CD4-positive, alpha-beta T cell (primary cell): ENCODE data around the gene CRIP1. TPM values are rescaled to one million over a fixed set of nuclear protein-coding genes. Genes with fewer than 3 reads are reported as not detected.
A peak's percentile ranks its signal among the peaks of the same experiment; 100 is the strongest.

ENCODE experiments used
- ATAC-seq: fragments of 200-7000 bp; cut with Tn5 transposase; one replicate; pipeline ENCODE4 v1.10.0; 2022; ENCODE audit warnings: mild to moderate bottlenecking; ENCODE audit not compliant: poor library complexity
- CTCF ChIA-PET: fragments of 350-600 bp; sonication (Branson Sonifier 250); formaldehyde crosslinking; loops from one replicate; lab custom pipeline; 2021; ENCODE audit warnings: antibody characterized with exemption, inconsistent platforms; lab: Charles Lee
- POLR2A ChIA-PET: fragments of 350-600 bp; sonication (Branson Sonifier 250); formaldehyde crosslinking; loops from one replicate; lab custom pipeline; 2021; ENCODE audit warnings: antibody characterized with exemption, inconsistent platforms; lab: Charles Lee
- DNase-seq, 14 experiments: peaks; one replicate each; pipeline ENCODE4 v3.0.0-alpha.2; 2013 to 2020; ENCODE audit warnings: mixed read lengths in 2 of 14
- H3K27ac ChIP-seq, 2 donors: one replicate each; pipeline versions ENCODE4 v1.5.1 to v1.7.0; 2013; ENCODE audit warnings: low read length in 2 of 2, low read depth in 1 of 2, mild to moderate bottlenecking in 1 of 2
- H3K27me3 ChIP-seq, 2 experiments: 1 replicate in 1 of 2; 2 replicates in 1 of 2; pipeline versions ENCODE4 v1.6.1 to v1.7.0; 2013; ENCODE audit warnings: low read length in 2 of 2, control low read depth in 1 of 2, mild to moderate bottlenecking in 1 of 2, moderate library complexity in 1 of 2; ENCODE audit not compliant: insufficient read depth in 2 of 2, control insufficient read depth in 1 of 2
- H3K36me3 ChIP-seq: one replicate; pipeline ENCODE4 v1.6.1; 2013; ENCODE audit warnings: low read length, control low read depth; ENCODE audit not compliant: insufficient read depth
- H3K4me1 ChIP-seq: one replicate; pipeline ENCODE4 v1.6.1; 2013; ENCODE audit warnings: low read length, control low read depth; ENCODE audit not compliant: insufficient read depth
- H3K4me3 ChIP-seq: one replicate; pipeline ENCODE4 v1.5.1; 2013; ENCODE audit warnings: mild to moderate bottlenecking, low read length, moderate library complexity
- H3K9me3 ChIP-seq, 2 experiments: 1 replicate in 1 of 2; 2 replicates in 1 of 2; pipeline versions ENCODE4 v1.6.1 to v1.7.0; 2013; ENCODE audit warnings: low read length in 2 of 2, mild to moderate bottlenecking in 2 of 2, control low read depth in 1 of 2, moderate library complexity in 1 of 2; ENCODE audit not compliant: control insufficient read depth in 1 of 2, insufficient read depth in 1 of 2
- H3K27ac Mint-ChIP-seq: one replicate; pipeline ENCODE4 v1.8.0; 2020; ENCODE audit warnings: mixed read lengths
- H3K27me3 Mint-ChIP-seq: one replicate; pipeline ENCODE4 v1.8.0; 2021; ENCODE audit warnings: mixed read lengths
- H3K36me3 Mint-ChIP-seq: one replicate; pipeline ENCODE4 v1.8.0; 2021; ENCODE audit warnings: low read depth, mixed read lengths
- H3K4me1 Mint-ChIP-seq: one replicate; pipeline ENCODE4 v1.8.0; 2021; ENCODE audit warnings: low read depth, mixed read lengths
- H3K4me3 Mint-ChIP-seq: one replicate; pipeline ENCODE4 v1.8.0; 2020; ENCODE audit warnings: mild to moderate bottlenecking, mixed read lengths
- H3K9me3 Mint-ChIP-seq: one replicate; pipeline ENCODE4 v1.8.0; 2020; ENCODE audit warnings: mixed read lengths
- CTCF ChIP-seq: fragments of 200-600 bp; IDR thresholded peaks from one replicate; pipeline ENCODE4 v1.8.0; 2022; ENCODE audit warnings: antibody characterized with exemption, mild to moderate bottlenecking
- intact Hi-C, 2 experiments: fragments of 100-400 bp; cut with DNase I in 1 of 2; cut with micrococcal nuclease in 1 of 2; formaldehyde crosslinking; loops; one replicate each; pipeline versions ENCODE4 v1.15.1 to v1.9.0; 2023 to 2025; cut with DNase I, micrococcal nuclease
- total RNA-seq, 174 experiments: library from RNA in 2 of 174; stranded (reverse) in 2 of 174; gene quantifications; one replicate each; pipeline ENCODE4 v1.2.3 and lab custom pipeline; 2021 to 2026

The CRIP1 gene
- total RNA-seq, 2 experiments from 2014 or later = 250 to 258 TPM

DNA sequence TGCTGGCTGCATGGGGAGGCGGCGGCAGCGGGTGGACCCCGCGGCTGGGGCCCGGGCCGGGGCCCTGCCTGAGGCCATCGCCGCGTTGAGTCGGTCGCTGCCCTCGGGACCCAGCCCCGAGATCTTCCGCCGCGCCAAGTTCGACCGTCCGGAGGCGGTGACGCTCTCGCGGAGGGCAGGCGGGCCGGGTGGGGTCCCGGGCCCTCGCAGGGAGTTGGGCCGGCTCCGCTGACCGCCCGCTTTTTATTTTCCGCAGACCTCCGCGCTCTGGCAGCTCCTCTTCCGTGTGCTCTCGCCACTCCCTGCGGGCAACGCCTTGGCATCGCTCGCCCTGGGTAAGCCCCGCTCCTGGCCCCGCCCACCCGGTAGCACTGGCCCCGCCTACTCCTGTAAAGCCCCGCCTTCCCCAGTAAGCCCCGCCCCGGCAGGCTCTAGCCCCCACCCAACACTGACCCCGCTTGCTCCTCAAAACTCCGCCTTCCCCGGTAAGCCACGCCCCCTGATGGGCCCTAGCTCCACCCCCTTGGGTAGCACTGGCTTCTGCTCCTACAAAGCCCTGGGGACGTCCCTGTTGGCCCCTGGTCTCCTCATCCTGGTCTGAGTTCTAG is 4.8 kb downstream of the CRIP1 start:
- H3K36me3 ChIP-seq = peaks cover 13% of the 10 kb centered on the region
- no peaks in the 10 kb centered on the region for H3K9me3 ChIP-seq
- DNase-seq (peak; percentile 63 to 94 (median 81)), ATAC-seq (peak; percentile 16)
- no peaks in the 10 kb centered on the region for H3K27me3 ChIP-seq
- ChIA-PET CTCF (interaction anchor here (0.5 to 6.3 kb wide), 10 partner anchors 10 to 140 kb away, joined by 3 to 155 read pairs (median 10); partner anchors contain the start of gene CRIP2), POLR2A (interaction anchor here (1.0 to 3.9 kb wide), 7 partner anchors 13 to 471 kb away, joined by 3 to 154 read pairs (median 12); partner anchors contain the start of genes BRF1, CDCA4, PACS2 and TEX22)
- Mint-ChIP-seq H3K36me3 (peaks cover 12% of the 10 kb centered on the region), H3K4me3 (peak overlapping the region; percentile 89), H3K4me1 (peaks cover 18% of the 10 kb centered on the region), H3K27me3 (no peaks in the 10 kb centered on the region), H3K9me3 (no peaks in the 10 kb centered on the region), H3K27ac (peak overlapping the region; percentile 91)
- peak overlapping the region; percentile 58 to 95 for H3K27ac ChIP-seq
- intact Hi-C loops = loop anchor here (1.0 to 10.0 kb wide), 6 partner anchors 37 to 697 kb away; partner anchors contain the start of genes AKT1 (in 1 of the 2), GPR132 (in 1 of the 2), PACS2 (in 1 of the 2) and TEX22 (in 1 of the 2)
- peak overlapping the region; percentile 50 for H3K4me3 ChIP-seq
- no peak for TF ChIP-seq CTCF
- H3K4me1 ChIP-seq = peaks cover 44% of the 10 kb centered on the region

- H3K4me1 Mint-ChIP-seq = peaks cover 18% of the 10 kb centered on the region
- H3K36me3 Mint-ChIP-seq = peaks cover 12% of the 10 kb centered on the region
- peak overlapping the region; percentile 91 for H3K27ac Mint-ChIP-seq
- H3K27ac ChIP-seq = peak overlapping the region; percentile 7 to 95
- H3K9me3 ChIP-seq = no peaks in the 10 kb centered on the region
- no peaks in the 10 kb centered on the region for H3K27me3 Mint-ChIP-seq
- peaks cover 40% of the 10 kb centered on the region for H3K4me1 ChIP-seq
- no peaks in the 10 kb centered on the region for H3K27me3 ChIP-seq
- ATAC-seq (no peak), DNase-seq (peak in 3 of 14 experiments; percentile 19 to 60 (median 23))
- no peak for TF ChIP-seq CTCF
- no peaks in the 10 kb centered on the region for H3K9me3 Mint-ChIP-seq
- intact Hi-C loops = loop anchor here (5.0 to 10.0 kb wide), 3 partner anchors 95 to 698 kb away; partner anchors contain the start of genes AKT1 (in 1 of the 2), GPR132 (in 1 of the 2) and TEX22 (in 1 of the 2)
- CTCF ChIA-PET = interaction anchor here (0.9 to 6.3 kb wide), 3 partner anchors 11 to 44 kb away, joined by 3 to 155 read pairs (median 4); no protein-coding TSS in a partner anchor
- H3K4me3 Mint-ChIP-seq = peak overlapping the region; percentile 89
- peak overlapping the region; percentile 50 for H3K4me3 ChIP-seq
- H3K36me3 ChIP-seq = peaks cover 13% of the 10 kb centered on the region
- POLR2A ChIA-PET = interaction anchor here (1.0 to 3.9 kb wide), 6 partner anchors 13 to 471 kb away, joined by 3 to 154 read pairs (median 4); partner anchors contain the start of genes CDCA4 and TEX22
Observed at GRCh38 chr14:105492031-105492970, 5.6 kb downstream of the CRIP1 start.
